ENCODE data around the gene TANK.
A peak's percentile ranks its signal among the peaks of the same experiment; 100 is the strongest.
"Not testable (repeated sequence)": the region's sequence is repeated elsewhere in the genome, so short reads cannot be mapped to it uniquely, and the experiment has no call there.

The TANK gene, protein sequence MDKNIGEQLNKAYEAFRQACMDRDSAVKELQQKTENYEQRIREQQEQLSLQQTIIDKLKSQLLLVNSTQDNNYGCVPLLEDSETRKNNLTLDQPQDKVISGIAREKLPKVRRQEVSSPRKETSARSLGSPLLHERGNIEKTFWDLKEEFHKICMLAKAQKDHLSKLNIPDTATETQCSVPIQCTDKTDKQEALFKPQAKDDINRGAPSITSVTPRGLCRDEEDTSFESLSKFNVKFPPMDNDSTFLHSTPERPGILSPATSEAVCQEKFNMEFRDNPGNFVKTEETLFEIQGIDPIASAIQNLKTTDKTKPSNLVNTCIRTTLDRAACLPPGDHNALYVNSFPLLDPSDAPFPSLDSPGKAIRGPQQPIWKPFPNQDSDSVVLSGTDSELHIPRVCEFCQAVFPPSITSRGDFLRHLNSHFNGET

DNA sequence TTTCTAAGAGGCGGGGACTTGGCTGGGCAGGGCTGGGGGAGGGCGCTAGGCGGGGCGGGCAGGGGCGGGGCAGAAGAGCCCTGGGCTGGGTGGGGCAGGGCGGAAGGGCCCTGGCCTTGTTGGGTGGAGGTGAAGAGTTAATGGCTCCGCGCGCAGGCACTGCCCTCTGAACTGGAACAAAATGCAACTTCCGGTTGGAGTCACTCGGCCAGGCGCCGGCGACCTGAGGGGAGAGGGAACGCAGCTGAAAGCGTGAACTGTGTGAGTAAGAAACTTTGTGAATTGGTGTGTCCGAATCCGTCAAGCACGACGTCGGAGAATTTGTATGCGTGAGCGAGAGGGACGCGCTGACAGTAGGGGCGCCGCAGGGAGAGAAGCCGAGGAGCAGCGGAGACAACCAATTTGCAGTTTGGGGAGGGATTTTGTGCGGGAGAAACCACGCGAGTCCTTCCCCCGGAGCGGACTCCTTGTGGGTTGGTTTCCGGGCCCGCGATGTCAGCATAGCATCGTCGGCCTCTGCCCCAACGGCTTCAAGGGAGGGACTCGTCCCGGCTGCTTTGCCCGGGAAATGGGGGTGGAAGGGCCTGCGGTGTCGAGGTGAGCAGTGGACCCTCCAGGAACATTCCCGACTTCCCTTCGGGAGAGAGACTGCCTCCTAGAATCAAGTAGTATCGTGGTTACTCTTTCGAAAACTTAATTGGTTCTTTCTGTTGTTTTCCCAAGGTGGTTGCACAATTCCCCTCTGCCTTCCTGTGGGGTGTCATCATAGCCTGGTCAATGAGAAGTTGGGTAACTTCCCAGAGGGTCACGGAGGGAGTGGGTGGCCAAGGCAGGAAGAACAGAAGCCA, at the start of gene TANK:
TANK (plus strand) TSS at position 203 of the 848 bp plus-strand sequence. CDS start 19,235 bp downstream, outside the sequence.
- peak; percentile 98 for DNase-seq (ENCODE audit: low read depth)

- no peak for DNase-seq (ENCODE audit: low read depth)
Measured at GRCh38 chr2:161111531-161111930, 48.7 kb upstream of the TANK start.

- DNase-seq (ENCODE audit: low read depth), result no peak
Measured at GRCh38 chr2:161112908-161113307, 47.3 kb upstream of the TANK start.

DNA sequence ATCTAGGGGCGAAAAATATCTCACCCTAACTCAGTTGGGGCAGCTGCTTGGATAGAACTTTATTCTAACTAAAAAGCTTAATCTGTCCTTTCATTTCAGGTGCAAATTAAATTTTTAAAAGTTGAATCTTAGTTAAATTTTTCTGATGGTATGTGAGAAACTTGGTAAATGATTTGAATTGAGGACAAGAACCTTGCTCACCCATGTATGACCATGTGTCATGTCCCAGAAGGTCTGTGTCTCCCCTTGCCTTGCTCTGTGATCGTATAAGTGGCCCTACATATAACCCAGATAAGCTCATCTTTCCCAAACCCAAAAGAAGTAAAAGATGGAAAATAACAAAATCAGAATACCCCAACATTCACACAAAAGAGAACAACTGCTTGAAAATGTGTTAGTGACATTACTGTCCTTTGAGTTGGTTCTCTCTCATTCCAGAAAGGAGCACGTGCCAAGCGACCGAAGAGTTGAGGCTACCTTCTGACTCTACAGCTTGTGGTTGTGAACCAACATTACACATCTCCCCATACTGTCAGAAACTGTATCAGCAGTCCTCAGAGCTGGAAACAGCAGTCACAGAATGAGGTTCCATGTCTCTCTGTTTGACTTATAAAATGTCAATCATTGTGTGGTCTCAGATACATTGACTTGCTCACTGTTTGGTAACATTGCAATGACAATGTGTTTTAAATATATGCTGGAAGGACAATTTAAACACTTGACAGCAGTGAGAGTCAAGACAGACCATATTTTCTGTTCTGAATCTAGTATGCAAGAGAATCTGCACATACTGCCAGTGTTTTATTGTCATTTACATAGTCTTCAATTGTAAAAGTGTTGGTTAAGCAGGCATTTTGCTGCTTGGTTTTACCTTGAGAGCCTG, 46.3 kb upstream of the TANK start:
- DNase-seq (ENCODE audit: low read depth), result no peak

DNA sequence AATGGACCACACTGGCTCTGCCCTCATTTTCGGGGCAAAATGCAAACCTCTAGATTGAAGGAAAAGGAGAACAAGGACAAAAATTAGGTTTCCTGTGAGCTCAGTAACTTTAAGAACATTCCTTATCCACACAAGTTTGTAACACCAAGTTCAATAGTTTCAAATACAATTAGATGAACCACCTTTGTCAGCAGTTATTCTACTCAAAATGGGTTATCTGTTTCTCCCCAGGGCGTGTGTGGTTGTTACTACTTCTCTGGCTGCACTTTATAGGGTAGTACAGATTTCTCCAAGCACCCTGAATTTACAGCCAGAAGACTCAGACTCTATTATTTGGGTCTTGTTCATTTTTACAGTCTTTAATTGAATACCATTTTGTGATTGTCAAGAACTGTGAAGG, 45.0 kb upstream of the TANK start:
- no peak for DNase-seq (ENCODE audit: low read depth)

DNA sequence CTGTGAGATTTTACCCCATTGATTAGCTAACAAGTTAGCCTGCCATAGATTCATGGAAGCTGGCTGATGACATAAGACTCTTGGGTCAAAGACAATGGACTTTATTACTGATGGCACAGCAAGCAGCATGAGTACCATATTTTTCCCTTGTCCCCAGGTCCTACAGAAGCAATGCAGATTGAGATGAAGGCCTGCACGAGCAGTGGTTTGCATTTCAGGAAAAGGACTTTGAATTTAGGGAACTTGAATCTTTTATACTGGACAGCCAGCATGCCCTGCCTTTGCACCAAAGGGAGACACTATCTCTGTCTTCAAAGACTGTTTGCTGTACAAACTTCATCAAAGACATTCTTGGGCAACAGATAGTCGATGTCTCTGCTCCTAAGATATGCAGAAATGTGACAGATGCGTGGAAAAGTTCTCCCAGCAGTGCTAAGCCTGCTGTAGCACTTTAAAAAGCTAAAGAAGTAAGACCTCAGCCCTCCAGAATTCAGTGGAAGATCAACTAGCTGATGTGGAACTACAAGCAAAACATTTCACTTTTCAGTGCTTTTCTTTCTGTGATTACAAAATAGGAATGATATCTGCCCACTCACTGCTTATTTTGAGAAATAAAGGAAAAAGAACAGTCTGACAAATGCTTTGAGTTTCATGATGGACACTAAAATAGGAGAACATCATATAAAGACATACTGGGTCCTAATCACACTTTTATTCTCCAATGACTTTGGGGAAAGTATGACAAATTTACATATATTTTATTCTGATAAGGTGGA, 44.4 kb upstream of the TANK start:
- no peak for DNase-seq (ENCODE audit: low read depth)

- no peak for DNase-seq (ENCODE audit: low read depth)
Measured at GRCh38 chr2:161116509-161116908, 43.7 kb upstream of the TANK start.

DNA sequence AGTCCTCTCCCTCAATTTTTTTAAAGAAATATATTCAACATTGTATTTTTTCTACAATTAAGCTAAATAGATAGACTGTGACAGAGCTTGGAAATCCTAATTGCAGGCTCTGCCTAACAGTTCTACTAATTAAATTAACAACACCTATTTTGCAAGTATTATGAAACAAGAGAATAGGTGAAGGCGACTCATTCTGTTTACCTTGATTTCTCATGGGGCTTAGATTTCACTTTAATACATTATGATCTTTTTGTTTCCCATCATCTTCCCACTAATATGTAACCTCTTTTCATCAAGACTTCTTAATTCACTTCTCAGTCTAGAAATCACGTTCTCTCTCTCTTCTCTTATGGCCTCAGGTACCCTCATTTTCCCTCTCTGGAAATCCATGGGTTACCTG, 42.7 kb upstream of the TANK start:
- no peak for DNase-seq (ENCODE audit: low read depth)

DNA sequence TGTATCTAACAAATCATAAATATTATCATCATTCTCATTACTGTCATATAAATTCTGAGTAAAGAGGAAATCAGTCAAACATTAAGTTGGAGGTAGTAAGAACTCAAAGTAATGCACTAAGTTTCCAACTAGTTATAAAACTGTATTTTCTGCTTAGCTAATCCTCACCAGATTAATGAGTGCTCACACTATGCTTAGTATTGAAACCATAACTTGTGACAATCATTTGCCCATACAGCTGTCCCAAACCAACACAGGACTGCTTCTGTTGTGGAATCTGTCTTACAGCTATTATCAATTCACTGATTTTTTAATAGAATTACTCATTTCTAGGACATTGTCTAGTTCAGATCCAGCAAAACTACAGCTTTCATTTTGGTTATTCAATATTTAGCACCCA, 41.5 kb upstream of the TANK start:
- no peak for DNase-seq (ENCODE audit: low read depth)

GRCh38 chr2:161119483-161119882, 40.7 kb upstream of the TANK start:
- DNase-seq (ENCODE audit: low read depth), result no peak

GRCh38 chr2:161120775-161121174, 39.5 kb upstream of the TANK start:
- no peak for DNase-seq (ENCODE audit: low read depth)

DNA sequence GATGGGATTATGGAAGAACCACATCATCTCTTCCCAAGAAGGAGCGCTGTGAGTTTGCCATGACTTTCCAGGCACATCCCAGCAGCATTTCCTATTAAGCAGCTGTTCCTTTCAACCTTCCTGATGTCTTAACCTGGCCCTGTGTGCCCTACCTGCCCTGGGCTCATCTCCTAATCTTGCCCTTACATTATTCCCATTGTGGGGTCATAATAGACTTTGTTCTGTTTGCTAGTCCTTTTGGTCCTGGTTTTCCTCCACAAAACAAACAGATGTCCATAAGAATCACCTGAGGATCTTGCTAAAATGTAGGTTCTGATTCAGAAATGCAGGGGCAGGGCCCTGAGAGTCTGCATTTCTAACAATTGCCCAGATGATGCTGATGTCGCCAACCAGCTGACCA, 38.6 kb upstream of the TANK start:
- DNase-seq (ENCODE audit: low read depth), result no peak

DNA sequence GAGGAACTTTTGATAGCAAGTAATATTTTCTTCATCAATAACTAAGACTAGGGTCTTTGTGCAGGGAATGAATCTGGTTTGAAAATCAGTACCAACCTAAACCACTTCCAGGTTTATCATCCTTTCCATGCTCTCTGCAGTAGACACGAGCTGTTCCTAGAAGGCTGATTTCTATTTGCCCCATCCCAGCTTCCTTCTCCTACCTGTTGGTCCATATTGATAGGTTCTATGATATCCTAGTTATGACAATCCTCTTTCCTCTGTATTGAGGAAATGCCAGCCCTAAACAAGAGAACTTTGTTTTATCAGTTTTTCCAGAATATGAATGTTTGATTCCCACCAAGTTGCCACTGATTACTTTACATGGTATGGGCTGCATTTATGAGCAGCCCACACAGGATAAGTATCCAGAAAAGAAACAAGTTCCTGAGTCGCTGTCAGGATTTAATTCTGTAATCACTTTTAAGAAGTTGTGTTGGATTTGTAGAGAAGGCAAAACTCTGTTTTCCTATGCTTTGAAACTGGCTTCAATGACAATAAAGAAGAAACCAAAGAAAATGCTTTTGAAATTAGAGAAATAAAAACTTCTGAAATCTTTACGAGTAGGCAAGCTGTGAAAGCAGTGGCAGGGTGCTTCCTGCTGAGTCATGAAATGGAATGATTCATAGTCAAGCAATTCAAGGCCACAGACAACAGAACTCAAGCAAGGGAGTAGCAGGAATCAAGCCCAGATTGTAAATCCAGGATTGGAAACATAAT, 37.3 kb upstream of the TANK start:
- DNase-seq (ENCODE audit: low read depth), result peak; percentile 96

DNA sequence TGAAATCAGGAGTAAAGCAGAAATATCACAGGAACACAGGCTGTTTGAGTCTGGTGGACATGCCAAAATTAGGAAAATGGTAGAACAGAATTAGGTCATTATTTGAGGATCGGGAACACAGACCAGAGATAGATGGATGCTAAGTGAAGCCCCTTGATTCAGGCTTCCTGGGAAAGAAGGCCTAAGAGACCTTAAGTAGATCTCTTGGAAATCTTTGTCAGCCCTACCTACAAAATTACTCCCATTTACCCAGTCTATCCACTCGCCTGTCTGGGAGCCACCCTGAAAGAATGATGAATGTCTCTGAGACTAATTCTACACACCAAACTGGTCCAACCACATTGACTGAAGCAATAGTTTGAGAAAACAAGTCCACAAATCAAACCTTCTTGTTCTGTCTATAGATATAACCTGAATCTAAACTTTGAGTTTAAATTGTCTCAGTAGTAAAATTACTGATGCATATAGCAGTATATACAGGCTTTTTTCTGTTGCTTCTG, 36.6 kb upstream of the TANK start:
- DNase-seq (ENCODE audit: low read depth), result peak; percentile 38

DNA sequence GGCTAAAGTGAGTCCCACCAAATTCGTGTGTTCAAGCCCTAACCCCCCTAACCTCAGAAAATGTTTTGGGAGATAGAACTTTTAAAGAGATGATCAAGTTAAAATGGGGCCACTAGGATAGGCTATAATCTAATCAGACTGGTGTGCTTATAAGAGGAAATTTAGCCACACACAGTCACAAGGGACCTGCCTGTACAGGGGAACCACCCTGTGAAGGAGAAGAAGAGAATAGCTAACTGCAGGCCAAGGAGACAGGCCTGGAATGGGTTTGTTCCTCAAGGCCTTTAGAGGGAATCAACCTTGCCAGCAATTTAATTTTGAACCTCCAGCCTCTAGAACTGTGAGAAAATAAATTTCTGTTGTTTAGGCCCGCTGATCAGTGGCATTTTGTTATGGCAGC, 36.0 kb upstream of the TANK start:
- no peak for DNase-seq (ENCODE audit: low read depth)

- no peak for DNase-seq (ENCODE audit: low read depth)
Measured at GRCh38 chr2:161128885-161129284, 31.3 kb upstream of the TANK start.

GRCh38 chr2:161130354-161130753, 29.9 kb upstream of the TANK start:
- DNase-seq (ENCODE audit: low read depth), result no peak

GRCh38 chr2:161131074-161131680, 29.1 kb upstream of the TANK start:
- DNase-seq (ENCODE audit: low read depth), result no peak

DNA sequence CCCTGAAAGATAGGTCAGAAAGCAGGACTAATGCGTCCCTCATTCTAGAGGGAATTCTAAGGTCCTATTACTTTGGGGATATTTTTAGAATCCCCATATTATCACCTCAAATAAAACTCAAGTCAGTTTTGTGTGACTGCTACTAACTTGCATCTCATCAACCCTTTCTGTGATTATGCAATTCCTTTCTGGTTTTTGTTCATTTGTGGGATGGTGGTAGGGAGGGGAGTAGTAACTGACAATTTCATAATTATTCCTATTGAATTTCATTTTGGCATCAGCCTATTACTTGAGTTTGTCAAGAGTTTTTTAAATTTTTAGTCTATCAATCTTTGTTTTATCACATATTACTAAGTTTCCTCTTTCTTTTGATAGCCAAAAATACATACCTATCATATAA, 28.4 kb upstream of the TANK start:
- DNase-seq (ENCODE audit: low read depth), result no peak

DNA sequence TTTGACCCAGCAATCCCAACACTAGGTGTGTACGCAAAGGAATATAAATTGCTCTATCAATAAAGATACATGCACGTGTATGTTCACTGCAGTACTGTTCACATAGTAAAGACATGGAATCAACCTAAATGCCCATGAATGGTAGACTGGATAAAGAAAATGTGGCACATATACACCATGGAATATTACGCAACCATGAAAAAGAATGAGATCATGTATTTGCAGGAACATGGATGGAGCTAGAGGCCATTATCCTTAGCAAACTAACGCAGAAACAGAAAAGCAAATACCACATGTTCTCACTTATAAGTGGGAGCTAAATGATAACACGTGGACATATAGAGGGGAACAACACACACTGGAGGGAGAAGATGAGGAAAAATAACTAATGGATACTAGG, 27.8 kb upstream of the TANK start:
- DNase-seq (ENCODE audit: low read depth), result not testable (repeated sequence)
